Measurements from ENCODE around the gene WFIKKN2. TPM values are rescaled to one million over a fixed set of nuclear protein-coding genes. Genes with fewer than 3 reads are reported as not detected.
A peak's percentile ranks its signal among the peaks of the same experiment; 100 is the strongest.

Gene WFIKKN2
- total RNA-seq, 4 donors from 2014 or later: 0.08 TPM; not detected in 3

DNA sequence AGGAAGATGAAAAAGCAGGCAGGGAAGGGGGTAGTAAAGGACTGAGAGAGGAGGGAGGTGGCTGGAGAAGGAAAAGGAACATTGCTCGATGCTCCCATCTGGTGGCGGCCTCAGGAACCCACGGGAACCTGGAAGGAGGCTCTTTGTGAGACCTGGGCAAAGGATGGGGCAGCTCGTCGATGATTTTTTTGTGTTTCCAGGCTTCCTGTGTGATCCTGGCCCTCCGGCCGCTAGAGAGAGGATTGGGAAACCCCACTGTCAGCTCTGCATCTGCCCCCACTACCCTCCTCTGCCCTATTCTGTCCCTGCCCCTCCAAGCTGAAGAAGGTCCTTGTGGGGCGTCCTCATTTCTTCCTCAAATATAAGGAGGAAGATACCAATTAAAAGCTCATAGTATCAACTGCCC, 6.6 kb downstream of the WFIKKN2 start:
- 1 to 14% methylated on average over 7 to 8 of the region's 8 CpGs for WGBS, 2 donors
- Histone ChIP-seq H3K9me3 (no peaks in the 10 kb centered on the region), H3K27ac (no peak overlapping the region), H3K4me3 (no peak overlapping the region), H3K36me3 (no peaks in the 10 kb centered on the region), H3K27me3 (no peaks in the 10 kb centered on the region), H3K4me1 (peaks cover 0 to 22% (median 0%) of the 10 kb centered on the region in 3 donors)
- intact Hi-C loops (cut with DNase I): loop anchor here (2.0 to 10.0 kb wide), 2 partner anchors 57 to 297 kb away; partner anchors contain the start of gene SPATA20
- TF ChIP-seq, protein P1, sequence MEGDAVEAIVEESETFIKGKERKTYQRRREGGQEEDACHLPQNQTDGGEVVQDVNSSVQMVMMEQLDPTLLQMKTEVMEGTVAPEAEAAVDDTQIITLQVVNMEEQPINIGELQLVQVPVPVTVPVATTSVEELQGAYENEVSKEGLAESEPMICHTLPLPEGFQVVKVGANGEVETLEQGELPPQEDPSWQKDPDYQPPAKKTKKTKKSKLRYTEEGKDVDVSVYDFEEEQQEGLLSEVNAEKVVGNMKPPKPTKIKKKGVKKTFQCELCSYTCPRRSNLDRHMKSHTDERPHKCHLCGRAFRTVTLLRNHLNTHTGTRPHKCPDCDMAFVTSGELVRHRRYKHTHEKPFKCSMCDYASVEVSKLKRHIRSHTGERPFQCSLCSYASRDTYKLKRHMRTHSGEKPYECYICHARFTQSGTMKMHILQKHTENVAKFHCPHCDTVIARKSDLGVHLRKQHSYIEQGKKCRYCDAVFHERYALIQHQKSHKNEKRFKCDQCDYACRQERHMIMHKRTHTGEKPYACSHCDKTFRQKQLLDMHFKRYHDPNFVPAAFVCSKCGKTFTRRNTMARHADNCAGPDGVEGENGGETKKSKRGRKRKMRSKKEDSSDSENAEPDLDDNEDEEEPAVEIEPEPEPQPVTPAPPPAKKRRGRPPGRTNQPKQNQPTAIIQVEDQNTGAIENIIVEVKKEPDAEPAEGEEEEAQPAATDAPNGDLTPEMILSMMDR (IDR thresholded peaks at IDR 0.05): peak; percentile 64 to 89 (median 81)
- no peak for TF ChIP-seq POLR2A (IDR thresholded peaks at IDR 0.05)
- no peak for DNase-seq

DNA sequence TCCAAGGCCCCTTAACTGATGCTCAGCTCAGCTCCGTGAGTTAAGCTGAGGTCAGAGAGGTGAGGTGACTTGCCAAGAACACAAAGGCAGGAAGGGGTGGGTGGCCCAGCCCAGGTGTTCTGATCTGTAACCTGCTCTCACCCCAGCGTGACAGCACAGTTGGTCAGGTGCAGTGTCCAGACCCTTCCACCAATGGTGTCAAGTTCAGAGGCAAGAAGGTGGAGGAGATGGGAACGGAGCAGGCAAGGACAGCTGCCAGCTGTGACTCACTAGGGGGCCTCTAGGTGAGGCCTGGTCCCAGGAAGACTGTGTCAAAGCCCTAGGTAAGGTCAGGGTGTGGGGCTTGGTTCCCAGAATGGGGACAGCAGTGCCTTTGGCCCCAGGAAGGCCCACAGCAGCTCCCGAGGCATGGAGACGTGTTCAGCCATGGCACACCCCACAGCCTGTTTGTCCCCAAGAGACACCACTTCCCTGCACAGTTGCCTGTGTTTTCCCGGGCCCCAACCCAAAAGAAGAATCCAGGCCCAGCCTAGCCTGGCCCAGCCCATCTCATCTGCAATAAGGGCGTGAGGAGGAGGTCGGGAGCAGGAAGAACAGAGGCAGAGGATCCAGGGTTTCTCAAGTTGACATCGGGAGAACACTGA, 7.2 kb downstream of the WFIKKN2 start:
- Histone ChIP-seq H3K4me1 (peaks cover 0 to 22% (median 0%) of the 10 kb centered on the region in 3 donors), H3K27ac (no peak overlapping the region), H3K4me3 (no peak overlapping the region), H3K9me3 (no peaks in the 10 kb centered on the region), H3K36me3 (no peaks in the 10 kb centered on the region), H3K27me3 (no peaks in the 10 kb centered on the region)
- WGBS, 2 donors: 0 to 64% methylated on average over 1 to 5 of the region's 9 CpGs
- DNase-seq: no peak
- intact Hi-C loops (cut with DNase I): loop anchor here (2.0 to 10.0 kb wide), 2 partner anchors 58 to 298 kb away; partner anchors contain the start of gene SPATA20
- no peak for TF ChIP-seq POLR2A (IDR thresholded peaks at IDR 0.05)
- TF ChIP-seq, protein P1 (IDR thresholded peaks at IDR 0.05): no peak

DNA sequence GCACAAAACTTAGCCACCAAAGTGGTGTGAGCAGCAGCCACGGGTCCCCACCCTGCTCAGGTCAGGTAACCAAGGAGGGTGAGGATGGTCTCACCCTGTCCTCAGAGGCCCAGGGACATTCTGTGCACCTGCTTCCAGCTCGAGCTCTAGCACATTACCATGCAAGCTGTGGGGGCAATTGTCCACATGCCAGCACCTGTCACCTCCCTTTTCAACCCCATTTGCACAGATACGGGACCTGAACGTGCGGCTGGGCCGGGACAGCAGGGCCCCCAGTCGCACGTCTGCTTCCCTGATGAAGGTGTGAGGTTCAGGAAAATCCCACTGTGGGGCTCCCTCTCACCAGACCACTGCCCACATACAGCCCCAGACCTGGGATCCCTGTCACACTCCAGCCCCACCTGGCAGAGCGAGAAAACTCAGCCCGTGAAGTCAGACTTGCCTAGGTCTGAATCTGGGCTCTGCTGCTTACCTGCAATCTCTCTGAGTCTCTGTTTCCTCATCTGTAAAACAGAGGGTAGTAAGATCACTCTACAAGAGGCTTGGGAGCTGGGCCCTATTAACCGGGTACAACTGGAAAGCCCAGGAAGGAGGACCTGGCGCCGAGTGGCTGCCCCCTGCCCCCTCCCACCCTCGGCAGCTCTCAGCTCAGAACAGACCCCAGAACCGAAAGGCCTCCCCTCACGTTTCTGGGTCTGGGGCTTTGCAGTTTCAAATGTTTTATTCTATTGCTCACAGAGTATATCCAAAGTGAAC, 7.9 kb downstream of the WFIKKN2 start:
- no peak for DNase-seq
- TF ChIP-seq, protein P1 (IDR thresholded peaks at IDR 0.05): no peak
- TF ChIP-seq POLR2A (IDR thresholded peaks at IDR 0.05): no peak
- 70 to 84% methylated on average over 2 to 16 of the region's 16 CpGs for WGBS, 2 donors
- Histone ChIP-seq H3K36me3 (no peaks in the 10 kb centered on the region), H3K27me3 (no peaks in the 10 kb centered on the region), H3K4me1 (peaks cover 0 to 22% (median 0%) of the 10 kb centered on the region in 3 donors), H3K9me3 (no peaks in the 10 kb centered on the region), H3K4me3 (no peak overlapping the region), H3K27ac (no peak overlapping the region)
- intact Hi-C loops (cut with DNase I): loop anchor here (2.0 to 10.0 kb wide), 2 partner anchors 59 to 299 kb away; partner anchors contain the start of gene SPATA20

DNA sequence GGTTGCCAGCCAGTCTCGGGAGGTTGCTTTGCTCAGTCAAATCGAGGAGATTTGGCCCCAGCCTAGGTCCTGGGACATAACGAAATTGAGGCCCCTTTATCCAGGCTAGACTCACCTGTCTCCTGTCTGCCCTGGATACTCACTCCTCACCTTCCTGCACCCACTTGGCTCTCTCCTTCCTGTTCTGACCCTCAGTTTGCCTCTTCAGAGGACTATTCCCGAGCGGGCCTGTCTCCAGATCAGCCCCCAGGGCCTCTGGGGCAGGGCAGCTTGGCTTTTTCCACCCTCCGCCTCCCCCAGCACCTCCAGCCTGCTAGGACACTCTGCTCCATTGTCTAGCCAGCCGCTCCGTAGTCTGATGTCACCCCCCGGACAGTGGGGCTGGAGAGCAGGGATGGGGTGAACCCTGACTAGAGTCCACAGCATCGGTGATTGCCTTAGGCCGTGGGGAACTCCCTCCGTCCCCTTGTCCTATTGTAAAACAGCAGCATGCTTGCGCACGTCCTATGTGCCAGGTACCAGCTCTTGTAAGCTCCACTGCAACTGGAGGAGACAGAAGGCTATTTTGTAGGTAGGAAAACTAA, 8.8 kb downstream of the WFIKKN2 start:
- 48 to 62% methylated on average over 9 to 11 of the region's 14 CpGs for WGBS, 2 donors
- Histone ChIP-seq H3K4me1 (peaks cover 0 to 22% (median 0%) of the 10 kb centered on the region in 3 donors), H3K27ac (no peak overlapping the region), H3K4me3 (no peak overlapping the region), H3K9me3 (no peaks in the 10 kb centered on the region), H3K36me3 (no peaks in the 10 kb centered on the region), H3K27me3 (no peaks in the 10 kb centered on the region)
- intact Hi-C loops (cut with DNase I): loop anchor here (10.0 kb wide), 1 partner anchor 299 kb away; the partner anchor contains the start of gene SPATA20
- TF ChIP-seq POLR2A (IDR thresholded peaks at IDR 0.05): no peak
- TF ChIP-seq, protein P1 (IDR thresholded peaks at IDR 0.05): no peak
- no peak for DNase-seq
